Measurements from ENCODE around the gene FST.

Gene FST

GRCh38 chr5:53436480-53437191, 43.8 kb upstream of the FST start:
- DNase-seq (ENCODE audit: low spot score) (no peak), ATAC-seq (ENCODE audit: low read depth) (no peak)
- Histone ChIP-seq H3K27ac (ENCODE audit: poor library complexity, severe bottlenecking) (no peak overlapping the region), H3K9me3 (ENCODE audit: severe bottlenecking) (no peaks in the 10 kb centered on the region), H3K36me3 (ENCODE audit: low read depth) (no peaks in the 10 kb centered on the region), H3K4me3 (ENCODE audit: severe bottlenecking) (no peak overlapping the region), H3K27me3 (ENCODE audit: insufficient read depth, poor library complexity, severe bottlenecking) (no peaks in the 10 kb centered on the region), H3K4me1 (ENCODE audit: insufficient read depth, poor library complexity, severe bottlenecking) (peaks cover 24% of the 10 kb centered on the region)
- TF ChIP-seq CTCF (IDR thresholded peaks at IDR 0.05; ENCODE audit: poor library complexity, severe bottlenecking), result no peak

GRCh38 chr5:53438079-53438478, 42.4 kb upstream of the FST start:
- H3K4me1 ChIP-seq (ENCODE audit: insufficient read depth, poor library complexity, severe bottlenecking), result peaks cover 17% of the 10 kb centered on the region
- no peak for DNase-seq (ENCODE audit: low spot score)
- H3K9me3 ChIP-seq (ENCODE audit: severe bottlenecking), result no peaks in the 10 kb centered on the region
- H3K4me3 ChIP-seq (ENCODE audit: severe bottlenecking), result no peak overlapping the region
- H3K27ac ChIP-seq (ENCODE audit: poor library complexity, severe bottlenecking), result peak overlapping the region; percentile 71
- H3K27me3 ChIP-seq (ENCODE audit: insufficient read depth, poor library complexity, severe bottlenecking), result no peaks in the 10 kb centered on the region
- TF ChIP-seq CTCF (IDR thresholded peaks at IDR 0.05; ENCODE audit: poor library complexity, severe bottlenecking), result no peak
- no peak for ATAC-seq (ENCODE audit: low read depth)
- H3K36me3 ChIP-seq (ENCODE audit: low read depth), result no peaks in the 10 kb centered on the region

- ATAC-seq (ENCODE audit: low read depth), result peak; percentile 96
- Histone ChIP-seq H3K4me1 (ENCODE audit: insufficient read depth, poor library complexity, severe bottlenecking) (peaks cover 13% of the 10 kb centered on the region), H3K4me3 (ENCODE audit: severe bottlenecking) (no peak overlapping the region), H3K27ac (ENCODE audit: poor library complexity, severe bottlenecking) (peak overlapping the region; percentile 71), H3K36me3 (ENCODE audit: low read depth) (no peaks in the 10 kb centered on the region), H3K9me3 (ENCODE audit: severe bottlenecking) (no peaks in the 10 kb centered on the region), H3K27me3 (ENCODE audit: insufficient read depth, poor library complexity, severe bottlenecking) (no peaks in the 10 kb centered on the region)
- no peak for TF ChIP-seq CTCF (IDR thresholded peaks at IDR 0.05; ENCODE audit: poor library complexity, severe bottlenecking)
- DNase-seq (ENCODE audit: low spot score), result no peak
Measured at GRCh38 chr5:53438486-53439472, 41.6 kb upstream of the FST start.

GRCh38 chr5:53442961-53443360, 37.5 kb upstream of the FST start:
- H3K27ac ChIP-seq (ENCODE audit: poor library complexity, severe bottlenecking), result no peak overlapping the region
- TF ChIP-seq CTCF (IDR thresholded peaks at IDR 0.05; ENCODE audit: poor library complexity, severe bottlenecking), result no peak
- no peaks in the 10 kb centered on the region for H3K27me3 ChIP-seq (ENCODE audit: insufficient read depth, poor library complexity, severe bottlenecking)
- H3K9me3 ChIP-seq (ENCODE audit: severe bottlenecking), result no peaks in the 10 kb centered on the region
- H3K36me3 ChIP-seq (ENCODE audit: low read depth), result no peaks in the 10 kb centered on the region
- H3K4me1 ChIP-seq (ENCODE audit: insufficient read depth, poor library complexity, severe bottlenecking), result peaks cover 13% of the 10 kb centered on the region
- no peak overlapping the region for H3K4me3 ChIP-seq (ENCODE audit: severe bottlenecking)
- no peak for DNase-seq (ENCODE audit: low spot score)
- ATAC-seq (ENCODE audit: low read depth), result no peak

All from RWPE2 (cell line).